HepG2 (cell line): ENCODE data around the gene TMEM63C. TPM values are rescaled to one million over a fixed set of nuclear protein-coding genes. Genes with fewer than 3 reads are reported as not detected.
A peak's percentile ranks its signal among the peaks of the same experiment; 100 is the strongest.

ENCODE experiments used
- ATAC-seq: fragments of 200-7000 bp; cut with Tn5 transposase; 3 replicates; pipeline ENCODE4 v1.9.1; 2020; ENCODE audit warnings: mild to moderate bottlenecking, moderate library complexity
- BruUV-seq: library from RNA; stranded (reverse); fragments of 400-500 nt; replicated peaks from 2 replicates; lab custom pipeline; 2021; lab: Mats Ljungman, UMichigan
- CTCF ChIA-PET: fragments of 300-600 bp; formaldehyde crosslinking; extraction: SDS; loops from one replicate; lab custom pipeline; 2021; ENCODE audit warnings: low total read pairs, inconsistent platforms, low intra/inter-chr PET ratio; lab: Yijun Ruan, JAX
- POLR2A ChIA-PET: fragments of 350-600 bp; sonication (Branson Sonifier 250); formaldehyde crosslinking; loops from one replicate; lab custom pipeline; 2020; ENCODE audit warnings: antibody characterized with exemption, inconsistent platforms; lab: Yijun Ruan, JAX
- DNase-seq: peaks from one replicate; pipeline ENCODE4 v3.0.0-alpha.2; 2015; ENCODE audit warnings: low spot score
- FAIRE-seq: peaks from 3 replicates; lab custom pipeline; 2011; peaks lifted over from hg19 to GRCh38; lab: Jason Lieb, UNC
- H2AFZ ChIP-seq: one replicate; pipeline ENCODE4 v1.6.1; 2011; ENCODE audit warnings: low read length, inconsistent platforms
- H3K27ac ChIP-seq: fragments of 300-600 bp; 3 replicates; pipeline ENCODE4 v1.8.0; 2011; ENCODE audit warnings: mixed run types, mild to moderate bottlenecking, mixed read lengths, low read length, inconsistent platforms; ENCODE audit not compliant: insufficient read depth; ENCODE audit errors: extremely low read length
- H3K27me3 ChIP-seq, 2 experiments: fragments of 200-600 bp in 1 of 2; 2 replicates in 1 of 2; 3 replicates in 1 of 2; pipeline versions ENCODE4 v1.6.0 to v1.8.0; 2011; ENCODE audit warnings: low read length in 2 of 2, mild to moderate bottlenecking in 2 of 2, moderate library complexity in 2 of 2, inconsistent platforms in 1 of 2; ENCODE audit not compliant: insufficient read depth in 2 of 2, control insufficient read depth in 1 of 2
- H3K36me3 ChIP-seq, 2 experiments: fragments of 200-600 bp in 1 of 2; replicated peaks in 1 of 2; 2 replicates in 1 of 2; 3 replicates in 1 of 2; pipeline versions ENCODE4 v1.5.1 to v1.8.0; 2011; ENCODE audit warnings: low read length in 2 of 2, inconsistent platforms in 1 of 2; ENCODE audit not compliant: insufficient read depth in 2 of 2, control insufficient read depth in 1 of 2
- H3K4me1 ChIP-seq: 2 replicates; pipeline ENCODE4 v1.5.1; 2012; ENCODE audit warnings: low read length, inconsistent platforms; ENCODE audit not compliant: insufficient read depth
- H3K4me2 ChIP-seq: 2 replicates; pipeline ENCODE4 v1.6.0; 2011; ENCODE audit warnings: low read depth, low read length, inconsistent platforms
- H3K4me3 ChIP-seq, 3 experiments: fragments of 200-600 bp in 1 of 3; sonication (generic), shearing (Covaris generic) in 1 of 3; replicated peaks in 1 of 3; 2 replicates each; pipeline ENCODE4 v1.5.1; 2011 to 2016; ENCODE audit warnings: low read length in 3 of 3, inconsistent platforms in 2 of 3, low read depth in 2 of 3, mild to moderate bottlenecking in 2 of 3, control low read depth in 1 of 3, mixed read lengths in 1 of 3; ENCODE audit not compliant: insufficient read depth in 1 of 3
- H3K79me2 ChIP-seq: one replicate; pipeline ENCODE4 v1.6.1; 2011; ENCODE audit warnings: low read length, inconsistent platforms; ENCODE audit not compliant: insufficient read depth
- H3K9ac ChIP-seq: 2 replicates; pipeline ENCODE4 v1.6.0; 2011; ENCODE audit warnings: mild to moderate bottlenecking, low read depth, low read length, inconsistent platforms; ENCODE audit not compliant: insufficient read depth
- H3K9me3 ChIP-seq: 2 replicates; pipeline ENCODE4 v1.5.1; 2012; ENCODE audit warnings: mild to moderate bottlenecking, low read length
- H4K20me1 ChIP-seq: 2 replicates; pipeline ENCODE4 v1.6.0; 2011; ENCODE audit warnings: inconsistent platforms, mild to moderate bottlenecking, low read length, moderate library complexity; ENCODE audit not compliant: insufficient read depth
- GPN1 ChIP-seq: sonication (generic); formaldehyde crosslinking; IDR thresholded peaks from 2 replicates; pipeline ENCODE4 v1.5.1; 2020; ENCODE audit warnings: missing genetic modification reagents, borderline replicate concordance
- SRY ChIP-seq: sonication (generic); formaldehyde crosslinking; IDR thresholded peaks from 2 replicates; pipeline ENCODE4 v1.8.0; 2022; ENCODE audit warnings: mild to moderate bottlenecking, missing genetic modification reagents
- ZNF10 ChIP-seq: sonication (generic); formaldehyde crosslinking; IDR thresholded peaks from 2 replicates; pipeline ENCODE4 v1.4.0; 2020; ENCODE audit warnings: mild to moderate bottlenecking, low read depth, missing genetic modification reagents, borderline replicate concordance
- ZNF121 ChIP-seq: sonication (generic); formaldehyde crosslinking; IDR thresholded peaks from 2 replicates; pipeline ENCODE4 v1.5.0; 2020; ENCODE audit warnings: mild to moderate bottlenecking, missing genetic modification reagents
- ZSCAN12 ChIP-seq: sonication (generic); formaldehyde crosslinking; IDR thresholded peaks from 2 replicates; pipeline ENCODE4 v1.9.0; 2021; ENCODE audit warnings: mild to moderate bottlenecking, missing genetic modification reagents
- WGBS: methylation state at CpG from one replicate; pipeline ENCODE4 v1.1.6; 2017; ENCODE audit warnings: low lambda C conversion rate; 5-methylcytosine and 5-hydroxymethylcytosine counted together
- in situ Hi-C: cut with HindIII; loops from 2 replicates; pipeline ENCODE4 v1.10.0; 2017; ENCODE audit warnings: low pct_unique_long_range_greater_than_20kb; ENCODE audit not compliant: extremely low pct_ligation_motif_present
- intact Hi-C: fragments of 100-400 bp; cut with micrococcal nuclease; formaldehyde crosslinking; loops from one replicate; pipeline ENCODE4 v1.10.0; 2022; ENCODE audit not compliant: unreplicated experiment
- polyA plus RNA-seq, 8 experiments: library from polyadenylated mRNA; depleted of rRNA in 3 of 8; stranded (reverse) in 7 of 8; unstranded in 1 of 8; fragments of >200 nt; fragmentation: Illumina TruSeq in 4 of 8; extraction: Trizol in 4 of 8; gene quantifications; 2 replicates each; pipeline versions ENCODE4 v1.2.1 to v1.2.3, GENCODE V29; 2011 to 2016; ENCODE audit warnings: low read depth in 4 of 8, missing spikeins in 1 of 8, mixed read lengths in 1 of 8; ENCODE audit not compliant: insufficient read depth in 1 of 8
- total RNA-seq, 5 experiments: library from RNA; depleted of rRNA; stranded (reverse); fragments of >200 nt; fragmentation: Illumina TruSeq; extraction: Trizol; gene quantifications; 2 replicates each; pipeline ENCODE4 v1.2.3, GENCODE V29; 2016; ENCODE audit warnings: low read depth in 1 of 5
- TF ChIP-seq, protein P1 (sequence below): sonication (generic); formaldehyde crosslinking; IDR thresholded peaks from 2 replicates; pipeline ENCODE4 v1.4.0; 2020; ENCODE audit warnings: missing genetic modification reagents, borderline replicate concordance
- TF ChIP-seq, protein P2 (sequence below): sonication (generic); formaldehyde crosslinking; IDR thresholded peaks from 2 replicates; pipeline ENCODE4 v1.5.0; 2020; ENCODE audit warnings: mild to moderate bottlenecking, missing genetic modification reagents, moderate library complexity
- TF ChIP-seq, protein P3 (sequence below): sonication (generic); formaldehyde crosslinking; IDR thresholded peaks from 2 replicates; pipeline ENCODE4 v1.8.0; 2022; ENCODE audit warnings: low read depth, missing genetic modification reagents

TMEM63C gene
- total and polyA plus RNA-seq, 2 of the 13 experiments (the other 11 are each of a cell fraction or from before 2014, with no cell fraction given), result 0.17 to 0.27 TPM

DNA sequence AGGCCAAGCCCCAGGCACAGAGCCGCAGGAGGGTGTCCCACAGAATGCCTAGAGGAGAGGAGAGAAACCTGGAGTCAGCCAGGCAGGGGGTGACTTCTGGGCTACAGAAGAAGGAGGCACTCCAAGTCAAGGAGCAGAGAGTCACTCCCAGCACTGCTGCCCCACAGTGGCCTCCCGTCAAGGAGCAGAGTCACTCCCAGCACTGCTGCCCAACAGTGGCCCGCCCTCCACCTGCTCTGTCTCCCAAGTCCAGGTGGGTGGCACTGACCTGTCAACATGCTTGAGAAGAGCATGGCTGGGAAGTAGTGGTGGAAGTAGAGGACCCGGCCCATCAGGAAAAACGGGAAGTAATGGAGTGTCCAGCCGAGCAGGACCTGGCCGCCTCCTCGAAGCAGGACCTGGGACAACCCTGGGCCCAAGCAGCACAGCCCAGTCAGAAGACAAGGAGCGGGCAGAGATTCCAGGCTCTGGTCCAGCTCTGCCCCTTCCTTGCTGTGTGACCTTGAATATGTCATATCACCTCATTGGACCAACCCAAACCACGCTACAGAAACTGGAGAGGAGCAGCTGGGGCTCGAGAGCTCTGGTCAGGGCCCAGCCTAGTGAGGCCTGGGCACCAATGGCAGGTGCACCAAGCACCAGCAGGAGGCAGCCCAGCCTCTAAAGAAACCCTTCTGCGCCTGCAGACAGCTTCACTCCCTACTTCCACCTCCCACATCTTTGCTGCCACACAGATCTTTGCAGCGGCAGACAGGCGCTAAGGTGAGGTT is 97.0 kb downstream of the TMEM63C start:
- H3K9ac ChIP-seq, result no peak overlapping the region
- no peaks in the 10 kb centered on the region for H3K27me3 ChIP-seq
- in situ Hi-C loops (no loop called here), intact Hi-C loops (no loop called here)
- ChIA-PET CTCF (no interaction called here), POLR2A (no interaction called here)
- H3K4me3 ChIP-seq, result no peak overlapping the region
- WGBS, result 97% methylated on average over 14 of the region's 14 CpGs
- H3K4me2 ChIP-seq, result no peak overlapping the region
- no peak overlapping the region for H3K27ac ChIP-seq
- TF ChIP-seq ZNF121 (no peak), ZNF10 (CRISPR knock-in tag) (no peak), GPN1 (no peak), SRY (CRISPR knock-in tag) (no peak), ZSCAN12 (CRISPR knock-in tag) (no peak)
- TF ChIP-seq, protein P1, sequence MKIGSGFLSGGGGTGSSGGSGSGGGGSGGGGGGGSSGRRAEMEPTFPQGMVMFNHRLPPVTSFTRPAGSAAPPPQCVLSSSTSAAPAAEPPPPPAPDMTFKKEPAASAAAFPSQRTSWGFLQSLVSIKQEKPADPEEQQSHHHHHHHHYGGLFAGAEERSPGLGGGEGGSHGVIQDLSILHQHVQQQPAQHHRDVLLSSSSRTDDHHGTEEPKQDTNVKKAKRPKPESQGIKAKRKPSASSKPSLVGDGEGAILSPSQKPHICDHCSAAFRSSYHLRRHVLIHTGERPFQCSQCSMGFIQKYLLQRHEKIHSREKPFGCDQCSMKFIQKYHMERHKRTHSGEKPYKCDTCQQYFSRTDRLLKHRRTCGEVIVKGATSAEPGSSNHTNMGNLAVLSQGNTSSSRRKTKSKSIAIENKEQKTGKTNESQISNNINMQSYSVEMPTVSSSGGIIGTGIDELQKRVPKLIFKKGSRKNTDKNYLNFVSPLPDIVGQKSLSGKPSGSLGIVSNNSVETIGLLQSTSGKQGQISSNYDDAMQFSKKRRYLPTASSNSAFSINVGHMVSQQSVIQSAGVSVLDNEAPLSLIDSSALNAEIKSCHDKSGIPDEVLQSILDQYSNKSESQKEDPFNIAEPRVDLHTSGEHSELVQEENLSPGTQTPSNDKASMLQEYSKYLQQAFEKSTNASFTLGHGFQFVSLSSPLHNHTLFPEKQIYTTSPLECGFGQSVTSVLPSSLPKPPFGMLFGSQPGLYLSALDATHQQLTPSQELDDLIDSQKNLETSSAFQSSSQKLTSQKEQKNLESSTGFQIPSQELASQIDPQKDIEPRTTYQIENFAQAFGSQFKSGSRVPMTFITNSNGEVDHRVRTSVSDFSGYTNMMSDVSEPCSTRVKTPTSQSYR, result no peak
- TF ChIP-seq, protein P2, sequence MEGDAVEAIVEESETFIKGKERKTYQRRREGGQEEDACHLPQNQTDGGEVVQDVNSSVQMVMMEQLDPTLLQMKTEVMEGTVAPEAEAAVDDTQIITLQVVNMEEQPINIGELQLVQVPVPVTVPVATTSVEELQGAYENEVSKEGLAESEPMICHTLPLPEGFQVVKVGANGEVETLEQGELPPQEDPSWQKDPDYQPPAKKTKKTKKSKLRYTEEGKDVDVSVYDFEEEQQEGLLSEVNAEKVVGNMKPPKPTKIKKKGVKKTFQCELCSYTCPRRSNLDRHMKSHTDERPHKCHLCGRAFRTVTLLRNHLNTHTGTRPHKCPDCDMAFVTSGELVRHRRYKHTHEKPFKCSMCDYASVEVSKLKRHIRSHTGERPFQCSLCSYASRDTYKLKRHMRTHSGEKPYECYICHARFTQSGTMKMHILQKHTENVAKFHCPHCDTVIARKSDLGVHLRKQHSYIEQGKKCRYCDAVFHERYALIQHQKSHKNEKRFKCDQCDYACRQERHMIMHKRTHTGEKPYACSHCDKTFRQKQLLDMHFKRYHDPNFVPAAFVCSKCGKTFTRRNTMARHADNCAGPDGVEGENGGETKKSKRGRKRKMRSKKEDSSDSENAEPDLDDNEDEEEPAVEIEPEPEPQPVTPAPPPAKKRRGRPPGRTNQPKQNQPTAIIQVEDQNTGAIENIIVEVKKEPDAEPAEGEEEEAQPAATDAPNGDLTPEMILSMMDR, result peak; percentile 28; the same call in 1 of the 2 replicates
- TF ChIP-seq, protein P3, sequence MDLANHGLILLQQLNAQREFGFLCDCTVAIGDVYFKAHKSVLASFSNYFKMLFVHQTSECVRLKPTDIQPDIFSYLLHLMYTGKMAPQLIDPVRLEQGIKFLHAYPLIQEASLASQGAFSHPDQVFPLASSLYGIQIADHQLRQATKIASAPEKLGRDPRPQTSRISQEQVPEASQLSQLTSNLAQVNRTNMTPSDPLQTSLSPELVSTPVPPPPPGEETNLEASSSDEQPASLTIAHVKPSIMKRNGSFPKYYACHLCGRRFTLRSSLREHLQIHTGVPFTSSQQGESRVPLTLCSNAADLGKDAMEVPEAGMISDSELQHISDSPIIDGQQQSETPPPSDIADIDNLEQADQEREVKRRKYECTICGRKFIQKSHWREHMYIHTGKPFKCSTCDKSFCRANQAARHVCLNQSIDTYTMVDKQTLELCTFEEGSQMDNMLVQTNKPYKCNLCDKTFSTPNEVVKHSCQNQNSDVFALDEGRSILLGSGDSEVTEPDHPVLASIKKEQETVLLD (CRISPR knock-in tag), result no peak
- TF ChIP-seq, all 625 proteins: peak for 1
- no peak for DNase-seq
- FAIRE-seq, result no peak
- Histone ChIP-seq H3K9me3 (no peaks in the 10 kb centered on the region), H4K20me1 (no peaks in the 10 kb centered on the region), H3K36me3 (peaks cover 3 to 26% of the 10 kb centered on the region in 2 experiments; a peak in 3 of 5 replicates), H3K4me1 (no peaks in the 10 kb centered on the region), H3K79me2 (no peaks in the 10 kb centered on the region), H2AFZ (no peak overlapping the region)
- BruUV-seq, result no TSS peak
- ATAC-seq, result peak; percentile 21; the same call in 1 of the 3 replicates
